Pulmonary artery endothelial cell (primary cell): ENCODE measurements around the gene SHCBP1. TPM values are rescaled to one million over a fixed set of nuclear protein-coding genes. Genes with fewer than 3 reads are reported as not detected.

Source experiments
- total RNA-seq: library from RNA; depleted of rRNA; stranded (reverse); fragments of >200 nt; gene quantifications from 2 replicates; pipeline ENCODE4 v1.2.3, GENCODE V29; 2014

Gene SHCBP1
- total RNA-seq, 1 donor from 2014 or later: 26.8 TPM

Other genes starting within 250 kb of the SHCBP1 start
- gene VPS35, start 67.8 kb upstream of the SHCBP1 start, total RNA-seq: 72.3 and 124 TPM in 2 replicates
- 14.0 and 16.0 TPM in 2 replicates for gene ORC6, start 68.3 kb upstream of the SHCBP1 start, total RNA-seq
- gene MYLK3, start 127.0 kb upstream of the SHCBP1 start, total RNA-seq: under 0.01 and 0.04 TPM in 2 replicates
- 5.9 and 9.3 TPM in 2 replicates for gene C16orf87, start 209.8 kb upstream of the SHCBP1 start, total RNA-seq